ENCODE measurements around the gene KLHL13.

Gene KLHL13

GRCh38 chrX:118062048-118062789 lies 54.4 kb downstream of the KLHL13 start:
- H3K9ac ChIP-seq (ENCODE audit: low read length): no peak overlapping the region
- no peaks in the 10 kb centered on the region for H3K79me2 ChIP-seq (ENCODE audit: insufficient read depth, low read length)
- no peaks in the 10 kb centered on the region for H3F3A ChIP-seq (ENCODE audit: insufficient read depth)
- no peaks in the 10 kb centered on the region for H3K9me2 ChIP-seq (replicated peaks; ENCODE audit: insufficient read depth, low read length)
- H3K36me3 ChIP-seq (ENCODE audit: low read length): no peaks in the 10 kb centered on the region
- H2AFZ ChIP-seq (ENCODE audit: low read depth, low read length, severe bottlenecking): no peak overlapping the region
- H3K9me3 ChIP-seq (ENCODE audit: insufficient read depth, low read length): no peaks in the 10 kb centered on the region
- TF ChIP-seq CTCF (IDR thresholded peaks at IDR 0.05; ENCODE audit: insufficient read depth, low read length, poor library complexity, severe bottlenecking): no peak
- no peak for TF ChIP-seq EZH2phosphoT487 (conservative IDR thresholded peaks at IDR 0.05; ENCODE audit: low read length)
- H3K27ac ChIP-seq (ENCODE audit: low read depth, low read length): no peak overlapping the region
- H3K4me3 ChIP-seq (ENCODE audit: insufficient read depth, low read length, poor library complexity, severe bottlenecking): no peak overlapping the region
- H3K27me3 ChIP-seq (ENCODE audit: low read length): no peaks in the 10 kb centered on the region
- no peak overlapping the region for H3K4me2 ChIP-seq (ENCODE audit: low read depth, low read length, poor library complexity, severe bottlenecking)
- no peaks in the 10 kb centered on the region for H4K20me1 ChIP-seq (ENCODE audit: low read depth, low read length)

GRCh38 chrX:118058924-118059323 lies 57.7 kb downstream of the KLHL13 start:
- Histone ChIP-seq H3K9me2 (replicated peaks; ENCODE audit: insufficient read depth, low read length) (no peaks in the 10 kb centered on the region), H3K4me2 (ENCODE audit: low read depth, low read length, poor library complexity, severe bottlenecking) (no peak overlapping the region), H3K9ac (ENCODE audit: low read length) (no peak overlapping the region), H3K27me3 (ENCODE audit: low read length) (no peaks in the 10 kb centered on the region), H3K27ac (ENCODE audit: low read depth, low read length) (no peak overlapping the region), H3K4me3 (ENCODE audit: insufficient read depth, low read length, poor library complexity, severe bottlenecking) (no peak overlapping the region), H3K9me3 (ENCODE audit: insufficient read depth, low read length) (no peaks in the 10 kb centered on the region), H3F3A (ENCODE audit: insufficient read depth) (no peaks in the 10 kb centered on the region), H2AFZ (ENCODE audit: low read depth, low read length, severe bottlenecking) (no peak overlapping the region), H4K20me1 (ENCODE audit: low read depth, low read length) (no peaks in the 10 kb centered on the region), H3K79me2 (ENCODE audit: insufficient read depth, low read length) (no peaks in the 10 kb centered on the region), H3K36me3 (ENCODE audit: low read length) (no peaks in the 10 kb centered on the region)
- no peak for TF ChIP-seq EZH2phosphoT487 (conservative IDR thresholded peaks at IDR 0.05; ENCODE audit: low read length)
- TF ChIP-seq CTCF (IDR thresholded peaks at IDR 0.05; ENCODE audit: insufficient read depth, low read length, poor library complexity, severe bottlenecking): no peak

GRCh38 chrX:118056870-118057269 lies 59.7 kb downstream of the KLHL13 start:
- no peaks in the 10 kb centered on the region for H3K27me3 ChIP-seq (ENCODE audit: low read length)
- no peak overlapping the region for H3K27ac ChIP-seq (ENCODE audit: low read depth, low read length)
- no peaks in the 10 kb centered on the region for H3K79me2 ChIP-seq (ENCODE audit: insufficient read depth, low read length)
- H3K9me3 ChIP-seq (ENCODE audit: insufficient read depth, low read length): no peaks in the 10 kb centered on the region
- H3K4me2 ChIP-seq (ENCODE audit: low read depth, low read length, poor library complexity, severe bottlenecking): no peak overlapping the region
- H3K9ac ChIP-seq (ENCODE audit: low read length): no peak overlapping the region
- TF ChIP-seq EZH2phosphoT487 (conservative IDR thresholded peaks at IDR 0.05; ENCODE audit: low read length): no peak
- no peak for TF ChIP-seq CTCF (IDR thresholded peaks at IDR 0.05; ENCODE audit: insufficient read depth, low read length, poor library complexity, severe bottlenecking)
- no peaks in the 10 kb centered on the region for H3K36me3 ChIP-seq (ENCODE audit: low read length)
- H3F3A ChIP-seq (ENCODE audit: insufficient read depth): no peaks in the 10 kb centered on the region
- no peaks in the 10 kb centered on the region for H4K20me1 ChIP-seq (ENCODE audit: low read depth, low read length)
- H2AFZ ChIP-seq (ENCODE audit: low read depth, low read length, severe bottlenecking): no peak overlapping the region
- H3K9me2 ChIP-seq (replicated peaks; ENCODE audit: insufficient read depth, low read length): no peaks in the 10 kb centered on the region
- no peak overlapping the region for H3K4me3 ChIP-seq (ENCODE audit: insufficient read depth, low read length, poor library complexity, severe bottlenecking)

Measured in SU-DHL-6 (cell line).